ENCODE results near the gene LHFPL6.

GRCh38 chr13:39531646-39532045 lies 71.3 kb downstream of the LHFPL6 start:
- TF ChIP-seq POLR2A (IDR thresholded peaks at IDR 0.05), result no peak
- no peak for TF ChIP-seq CTCF (IDR thresholded peaks at IDR 0.05)

All from upper lobe of left lung (tissue), 4 donors.